Embryonic facial prominence (tissue), 1 donor: ENCODE data around the gene NCF4.

Experiments used
- DNase-seq: peaks from one replicate; pipeline ENCODE4 v3.0.0-alpha.2; 2016; ENCODE audit errors: extremely low spot score

NCF4 gene

DNA sequence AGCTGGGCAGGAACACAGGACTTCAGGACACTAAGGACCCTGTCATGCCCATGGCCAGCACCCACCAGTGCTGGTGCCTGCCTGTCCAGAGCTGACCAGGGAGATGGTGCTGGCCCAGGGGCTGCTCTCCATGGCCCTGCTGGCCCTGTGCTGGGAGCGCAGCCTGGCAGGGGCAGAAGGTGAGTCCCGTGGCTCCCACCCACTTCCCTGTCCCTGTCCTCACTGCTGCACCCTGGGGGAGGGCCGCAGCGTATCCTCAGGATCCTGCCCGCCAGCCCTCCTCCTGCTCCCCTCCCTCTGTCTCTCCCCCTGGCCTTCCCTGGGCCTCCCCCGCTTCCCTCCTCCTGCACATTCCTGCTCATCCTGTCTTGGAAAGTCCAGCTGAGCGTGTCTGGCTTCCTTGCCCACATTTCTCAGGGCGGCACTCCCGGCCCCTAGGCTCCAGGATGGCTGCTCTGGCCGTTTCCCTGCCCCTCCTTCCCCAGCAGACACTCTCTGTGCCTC is 61.4 kb downstream of the NCF4 start:
- DNase-seq, result no peak

DNA sequence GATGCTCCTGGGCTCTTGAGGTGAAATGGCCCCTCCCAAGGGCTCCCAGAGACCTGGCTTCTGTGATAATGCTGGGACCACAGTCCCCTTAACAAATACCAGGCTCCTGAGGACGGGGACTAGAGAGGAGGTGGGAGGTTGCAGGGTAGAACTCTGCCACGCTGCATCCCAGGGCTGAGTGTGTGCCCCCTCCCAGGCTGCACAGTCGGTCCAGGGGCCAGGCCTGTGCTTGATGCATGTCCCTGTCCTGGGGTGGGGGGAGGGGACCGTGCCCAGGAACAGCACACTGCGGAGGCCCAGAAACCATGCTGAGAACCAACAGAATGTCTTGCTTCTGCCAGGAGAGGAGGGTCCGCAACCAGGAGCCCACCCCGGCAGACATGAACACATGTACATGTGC is 61.9 kb downstream of the NCF4 start:
- no peak for DNase-seq

- DNase-seq, result no peak
Observed at GRCh38 chr22:36923131-36923788, 62.5 kb downstream of the NCF4 start.

DNA sequence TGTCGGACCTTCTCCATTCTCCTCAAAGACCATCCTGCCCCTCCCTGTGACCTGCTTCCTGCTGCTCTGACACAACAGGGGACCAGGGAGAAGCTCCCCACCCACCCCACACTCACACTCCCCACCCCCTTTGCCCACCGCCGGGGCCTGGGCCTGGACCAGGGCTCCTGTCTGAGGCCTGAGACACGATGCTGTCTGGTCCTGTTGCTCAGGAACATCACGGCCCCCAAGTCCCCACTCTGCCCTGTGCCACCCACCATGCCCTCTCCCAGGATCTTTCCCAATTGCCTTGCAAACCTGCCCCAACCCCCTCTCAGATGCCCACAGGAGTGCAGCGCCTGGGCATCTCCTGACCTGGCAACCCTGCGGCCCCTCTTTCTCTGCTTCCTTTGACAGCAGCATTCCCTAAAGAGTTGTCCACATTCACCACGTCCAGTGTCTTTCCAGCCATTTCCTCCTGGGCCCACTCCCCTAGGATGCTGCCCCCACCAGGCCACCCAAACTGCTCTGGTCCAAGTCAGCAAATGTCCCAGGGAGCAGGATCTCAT is 63.4 kb downstream of the NCF4 start:
- no peak for DNase-seq

- no peak for DNase-seq
Observed at GRCh38 chr22:36925388-36926290, 64.8 kb downstream of the NCF4 start.

DNA sequence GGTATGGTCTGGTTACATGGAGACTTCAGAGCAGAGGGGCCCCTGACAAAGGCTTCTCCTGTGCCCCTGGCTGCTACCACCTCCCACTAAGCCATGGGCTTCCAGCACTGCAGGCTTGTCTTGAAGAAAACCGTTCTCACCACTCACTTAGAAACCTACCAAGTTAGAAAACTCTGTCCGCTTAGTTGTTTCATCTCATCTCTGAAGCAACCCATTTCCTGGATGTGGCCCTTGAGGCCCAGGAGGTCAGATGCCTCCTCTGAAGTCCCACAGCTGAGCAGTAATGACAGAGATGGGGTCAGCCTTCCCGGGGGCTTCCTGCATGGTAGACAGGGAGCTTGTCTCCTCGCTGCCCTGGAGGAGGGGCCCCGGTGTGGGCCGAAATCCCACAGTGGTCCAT is 65.5 kb downstream of the NCF4 start:
- no peak for DNase-seq

GRCh38 chr22:36926721-36927435 is 66.1 kb downstream of the NCF4 start:
- no peak for DNase-seq
